Upper lobe of left lung (tissue), 6 donors: ENCODE measurements around the gene BCL10. TPM values are rescaled to one million over a fixed set of nuclear protein-coding genes. Genes with fewer than 3 reads are reported as not detected.

Experiments used
- ATAC-seq, 2 donors: fragments of 200-7000 bp; cut with Tn5 transposase; one replicate each; pipeline ENCODE4 v1.9.1; 2022; ENCODE audit warnings: mild to moderate bottlenecking in 2 of 2, moderate library complexity in 2 of 2; ENCODE audit not compliant: low FRiP score in 2 of 2
- DNase-seq, 2 donors: peaks; one replicate each; pipeline ENCODE4 v3.0.0-alpha.2; 2019 to 2020
- H3K27ac ChIP-seq, 4 donors: fragments of 200-600 bp; sonication (generic); one replicate each; pipeline ENCODE4 v1.5.1; 2016 to 2019
- H3K27me3 ChIP-seq, 4 donors: fragments of 200-600 bp; sonication (generic); one replicate each; pipeline ENCODE4 v1.5.1; 2017 to 2019
- H3K36me3 ChIP-seq, 4 donors: fragments of 200-600 bp; sonication (generic); one replicate each; pipeline ENCODE4 v1.5.1; 2016 to 2019
- H3K4me1 ChIP-seq, 4 donors: fragments of 200-600 bp; sonication (generic); one replicate each; pipeline ENCODE4 v1.5.1; 2018 to 2019
- H3K4me3 ChIP-seq, 4 donors: fragments of 200-600 bp; sonication (generic); one replicate each; pipeline ENCODE4 v1.5.1; 2017 to 2019; ENCODE audit warnings: mild to moderate bottlenecking in 2 of 4, moderate library complexity in 1 of 4
- H3K9me3 ChIP-seq, 4 donors: fragments of 200-600 bp; sonication (generic); one replicate each; pipeline ENCODE4 v1.5.1; 2018 to 2019
- CTCF ChIP-seq, 6 experiments: fragments of 450-650 bp in 4 of 6; fragments of 200-600 bp in 2 of 6; sonication (generic) in 2 of 6; IDR thresholded peaks; one replicate each; pipeline ENCODE4 v1.5.1; 2016 to 2019; ENCODE audit warnings: antibody characterized with exemption in 6 of 6
- EP300 ChIP-seq, 4 donors: sonication (generic); formaldehyde crosslinking; IDR thresholded peaks; one replicate each; pipeline ENCODE4 v1.5.1; 2017; ENCODE audit warnings: antibody characterized with exemption in 4 of 4, control low read depth in 2 of 4
- POLR2A ChIP-seq, 4 donors: fragments of 450-650 bp; IDR thresholded peaks; one replicate each; pipeline ENCODE4 v1.5.1; 2016 to 2017; ENCODE audit warnings: antibody characterized with exemption in 4 of 4, mild to moderate bottlenecking in 2 of 4
- POLR2AphosphoS5 ChIP-seq, 2 donors: sonication (generic); formaldehyde crosslinking; IDR thresholded peaks; one replicate each; pipeline ENCODE4 v1.5.1; 2017; ENCODE audit warnings: antibody characterized with exemption in 2 of 2
- WGBS, 2 donors: methylation state at CpG; one replicate each; pipeline ENCODE4 v1.1.5; 2017 to 2018; 5-methylcytosine and 5-hydroxymethylcytosine counted together
- total RNA-seq, 6 donors: library from RNA; depleted of rRNA in 4 of 6; stranded (reverse); fragments of >200 nt in 4 of 6; gene quantifications; one replicate each; pipeline versions ENCODE4 v1.1.0 to v1.2.1, GENCODE V29; 2016 to 2021
- donor health status: DM: no; HTN: no; CAD: no; lungs with moderate emphysema.
- donor health status: DM: no; HTN: yes; CAD: no; lungs with severe emphysema.

BCL10 gene
- total RNA-seq, 6 donors from 2014 or later = 14.5 to 31.0 (median 20.4) TPM

- Histone ChIP-seq H3K9me3 (no peaks in the 10 kb centered on the region), H3K4me1 (no peaks in the 10 kb centered on the region), H3K27me3 (no peaks in the 10 kb centered on the region), H3K36me3 (no peaks in the 10 kb centered on the region), H3K27ac (no peak overlapping the region), H3K4me3 (no peak overlapping the region)
- 88 to 93% methylated on average over 9 of the region's 9 CpGs for WGBS, 2 donors
- DNase-seq = no peak
- ATAC-seq = no peak
- no peak for TF ChIP-seq CTCF (IDR thresholded peaks at IDR 0.05)
- TF ChIP-seq EP300 (IDR thresholded peaks at IDR 0.05) = no peak
- no peak for TF ChIP-seq POLR2A (IDR thresholded peaks at IDR 0.05)
- no peak for TF ChIP-seq POLR2AphosphoS5 (IDR thresholded peaks at IDR 0.05)
Measured at GRCh38 chr1:85289207-85289847, 12.9 kb upstream of the BCL10 start.

- no peak overlapping the region for H3K27ac ChIP-seq
- H3K9me3 ChIP-seq = no peaks in the 10 kb centered on the region
- 93% methylated on average over 2 of the region's 2 CpGs; no CpG with 5 or more reads in 1 of the 2 donors for WGBS, 2 donors
- H3K27me3 ChIP-seq = no peaks in the 10 kb centered on the region
- no peak for ATAC-seq
- DNase-seq = no peak
- H3K4me3 ChIP-seq = no peak overlapping the region
- H3K4me1 ChIP-seq = peaks cover 0 to 4% (median 3%) of the 10 kb centered on the region in 4 donors
- H3K36me3 ChIP-seq = no peaks in the 10 kb centered on the region
- TF ChIP-seq EP300 (IDR thresholded peaks at IDR 0.05) = no peak
- TF ChIP-seq CTCF (IDR thresholded peaks at IDR 0.05) = no peak
- no peak for TF ChIP-seq POLR2AphosphoS5 (IDR thresholded peaks at IDR 0.05)
- TF ChIP-seq POLR2A (IDR thresholded peaks at IDR 0.05) = no peak
Measured at GRCh38 chr1:85284202-85284601, 7.8 kb upstream of the BCL10 start.

- TF ChIP-seq EP300 (IDR thresholded peaks at IDR 0.05) = no peak
- TF ChIP-seq POLR2A (IDR thresholded peaks at IDR 0.05) = no peak
- no peak for TF ChIP-seq POLR2AphosphoS5 (IDR thresholded peaks at IDR 0.05)
- TF ChIP-seq CTCF (IDR thresholded peaks at IDR 0.05) = no peak
- H3K9me3 ChIP-seq = no peaks in the 10 kb centered on the region
- no peaks in the 10 kb centered on the region for H3K27me3 ChIP-seq
- no peak overlapping the region for H3K4me3 ChIP-seq
- no peak overlapping the region for H3K27ac ChIP-seq
- WGBS, 2 donors = 71 to 85% methylated on average over 8 to 10 of the region's 11 CpGs
- DNase-seq = peak in 1 of 2 donors; percentile 50
- ATAC-seq = peak; percentile 26 to 31
- H3K4me1 ChIP-seq = peaks cover 0 to 6% (median 3%) of the 10 kb centered on the region in 4 donors
- no peaks in the 10 kb centered on the region for H3K36me3 ChIP-seq
Measured at GRCh38 chr1:85283475-85284199, 7.2 kb upstream of the BCL10 start.

- Histone ChIP-seq H3K27me3 (no peaks in the 10 kb centered on the region), H3K27ac (no peak overlapping the region), H3K36me3 (no peaks in the 10 kb centered on the region), H3K4me3 (no peak overlapping the region), H3K9me3 (no peaks in the 10 kb centered on the region), H3K4me1 (peaks cover 0 to 11% (median 3%) of the 10 kb centered on the region in 4 donors)
- DNase-seq = no peak
- 82 to 93% methylated on average over 1 of the region's 1 CpG for WGBS, 2 donors
- TF ChIP-seq EP300 (IDR thresholded peaks at IDR 0.05) (no peak), POLR2A (IDR thresholded peaks at IDR 0.05) (no peak), CTCF (IDR thresholded peaks at IDR 0.05) (no peak), POLR2AphosphoS5 (IDR thresholded peaks at IDR 0.05) (no peak)
- no peak for ATAC-seq
Measured at GRCh38 chr1:85282424-85282823, 6.0 kb upstream of the BCL10 start.
